DLD1 (cell line): ENCODE results near the gene PCDH17.

ENCODE experiments used
- in situ Hi-C: cut with HindIII; loops from 2 replicates; pipeline ENCODE4 v1.10.0; 2017; ENCODE audit warnings: low sequenced_read_pairs

PCDH17 gene

DNA sequence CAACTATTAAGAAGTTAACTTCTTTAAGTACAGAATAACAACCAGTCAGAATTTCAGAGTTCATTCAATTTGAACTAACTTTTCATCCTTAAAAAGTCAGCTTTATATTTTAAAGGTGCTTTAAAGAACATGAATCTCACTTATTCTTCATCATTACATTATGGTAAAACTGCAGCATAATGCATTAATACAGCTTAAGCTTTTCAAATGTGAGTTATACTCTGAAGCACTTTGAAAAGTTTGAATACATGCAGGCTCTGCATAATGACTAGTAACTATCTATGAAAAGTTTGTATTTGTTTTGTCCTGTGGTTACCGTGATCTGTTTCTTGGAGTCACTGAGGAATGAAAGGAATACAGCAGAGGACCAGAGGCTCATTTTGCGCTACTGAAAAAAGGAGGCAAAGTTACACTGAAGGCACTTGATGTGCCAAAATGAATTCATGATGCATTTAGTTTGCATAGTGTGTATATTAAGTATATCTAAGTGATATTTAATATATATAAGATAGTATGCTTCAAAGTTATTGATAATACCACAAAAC is 4.1 kb downstream of the PCDH17 start:
- in situ Hi-C loops, result no loop called here

DNA sequence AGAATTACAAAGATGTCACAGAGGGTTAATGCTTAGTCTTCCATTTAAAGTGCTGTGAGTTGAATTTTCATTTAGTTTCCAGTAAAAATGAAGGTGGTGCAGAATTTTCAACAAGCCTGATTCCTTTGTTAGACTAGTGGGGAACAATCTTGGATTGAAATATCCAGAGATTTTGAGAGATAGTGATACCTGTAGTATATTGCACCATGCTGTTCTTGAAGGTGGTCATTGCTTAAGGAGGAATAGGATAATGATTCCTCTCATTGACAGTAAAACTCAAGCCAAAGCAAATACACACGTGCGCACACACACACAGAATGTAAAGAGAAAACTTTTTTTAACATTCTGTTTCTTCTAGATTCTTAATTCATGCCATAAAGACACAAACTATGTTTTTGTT is 5.3 kb downstream of the PCDH17 start:
- in situ Hi-C loops, result no loop called here

DNA sequence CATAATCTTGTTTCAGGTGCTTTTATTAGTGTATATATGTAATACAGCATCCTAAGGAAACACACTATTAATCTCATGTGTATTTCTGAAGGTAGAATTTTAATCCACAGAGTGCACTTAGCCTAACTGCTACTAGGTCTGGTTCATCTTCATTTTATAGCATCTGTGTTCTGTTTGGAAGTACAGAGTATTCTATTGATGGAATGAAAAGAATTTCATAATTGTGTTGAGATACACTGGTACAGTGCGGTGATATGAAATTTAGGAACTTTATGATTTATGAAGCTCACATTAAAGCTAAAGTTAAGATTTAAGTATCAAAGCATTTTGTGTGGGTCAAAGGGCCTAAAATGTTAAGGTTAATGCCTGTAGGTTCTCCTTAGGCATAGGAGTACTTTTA is 6.0 kb downstream of the PCDH17 start:
- in situ Hi-C loops, result no loop called here

DNA sequence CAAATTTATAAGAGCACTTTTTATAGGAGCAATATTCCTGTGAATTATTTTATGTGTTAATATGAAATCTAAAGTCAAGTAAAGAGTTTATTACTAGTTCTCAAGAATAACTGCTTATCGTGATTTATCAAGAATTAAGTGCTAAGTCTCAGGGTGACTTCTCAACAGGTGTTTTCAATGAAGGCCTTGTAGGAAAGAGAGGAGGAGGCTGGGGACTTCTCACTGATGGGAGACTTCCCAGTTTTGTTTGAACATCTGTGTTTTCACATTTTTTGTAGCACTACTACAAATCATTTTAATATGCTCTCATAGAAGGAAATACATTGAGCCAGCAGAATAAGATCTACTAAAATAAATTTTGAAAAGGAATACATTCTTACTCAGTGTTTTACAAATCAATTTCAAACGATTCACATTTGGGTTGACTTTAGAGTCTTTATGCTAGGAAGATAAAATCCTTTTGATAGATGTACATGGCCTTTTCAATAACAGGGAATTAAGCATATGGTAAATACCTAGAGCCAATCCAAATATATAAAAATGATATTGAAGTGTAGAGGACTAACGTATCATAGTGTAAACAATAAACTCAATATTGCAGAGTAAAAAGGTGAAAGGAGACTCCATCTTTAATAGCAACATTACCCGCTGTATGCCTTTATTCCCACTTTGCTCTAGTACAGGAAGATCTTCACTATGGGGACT is 6.8 kb downstream of the PCDH17 start:
- in situ Hi-C loops, result no loop called here

DNA sequence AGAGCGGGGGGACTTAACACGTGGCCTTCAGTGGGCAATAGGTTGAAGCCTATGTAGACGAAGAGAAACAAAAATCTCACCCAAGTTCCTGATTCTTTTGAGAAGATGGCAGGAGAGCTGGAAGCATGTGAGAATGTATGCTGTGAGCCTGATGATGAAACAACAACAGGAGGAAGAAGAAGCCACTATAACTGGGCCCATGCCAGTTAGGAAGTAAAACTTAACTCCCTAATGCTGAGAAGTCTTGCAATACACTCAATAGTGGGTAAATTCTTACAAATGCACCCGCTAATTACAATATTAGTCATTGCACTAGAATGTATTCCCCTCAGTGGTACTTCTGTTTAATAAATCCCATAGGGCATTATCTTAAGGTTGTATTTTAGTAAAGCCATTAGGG is 9.1 kb downstream of the PCDH17 start:
- in situ Hi-C loops, result no loop called here

DNA sequence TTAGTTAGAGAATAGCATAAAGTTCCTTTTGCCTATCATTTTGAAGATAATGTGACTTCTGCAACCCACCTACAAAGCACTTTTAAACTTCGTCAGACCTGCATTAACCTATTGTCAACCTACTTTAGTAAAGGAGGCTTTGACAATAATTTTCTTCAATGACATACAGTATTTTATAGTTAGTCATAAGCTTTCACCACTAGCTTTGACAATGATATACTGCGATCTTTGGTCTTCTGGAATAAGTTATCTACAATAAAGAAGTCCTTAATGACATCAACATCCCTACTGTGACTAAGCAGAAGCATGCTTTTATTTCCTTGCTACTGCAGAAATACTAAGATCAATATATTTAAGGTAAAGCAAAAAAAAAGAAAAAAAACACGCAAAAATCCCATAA is 9.5 kb downstream of the PCDH17 start:
- in situ Hi-C loops, result no loop called here

DNA sequence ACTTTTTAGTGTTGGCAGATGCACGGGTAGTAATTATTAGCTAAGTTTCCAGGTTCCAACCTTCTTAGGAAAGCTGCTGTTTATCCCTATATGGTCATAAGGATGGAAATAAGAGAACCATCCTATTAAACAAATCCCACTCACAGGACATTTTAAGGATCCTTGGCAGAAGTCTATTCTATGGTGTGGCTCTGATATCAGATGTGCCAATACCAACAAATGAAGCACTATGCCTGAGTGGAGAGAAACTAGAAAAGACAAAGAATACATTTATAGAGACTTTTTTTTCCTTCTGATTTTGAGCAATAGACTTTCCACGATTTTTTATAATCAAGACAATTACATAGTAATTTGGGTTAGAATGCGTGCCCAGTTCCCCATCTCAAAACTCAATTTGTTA is 12.6 kb downstream of the PCDH17 start:
- in situ Hi-C loops, result no loop called here

DNA sequence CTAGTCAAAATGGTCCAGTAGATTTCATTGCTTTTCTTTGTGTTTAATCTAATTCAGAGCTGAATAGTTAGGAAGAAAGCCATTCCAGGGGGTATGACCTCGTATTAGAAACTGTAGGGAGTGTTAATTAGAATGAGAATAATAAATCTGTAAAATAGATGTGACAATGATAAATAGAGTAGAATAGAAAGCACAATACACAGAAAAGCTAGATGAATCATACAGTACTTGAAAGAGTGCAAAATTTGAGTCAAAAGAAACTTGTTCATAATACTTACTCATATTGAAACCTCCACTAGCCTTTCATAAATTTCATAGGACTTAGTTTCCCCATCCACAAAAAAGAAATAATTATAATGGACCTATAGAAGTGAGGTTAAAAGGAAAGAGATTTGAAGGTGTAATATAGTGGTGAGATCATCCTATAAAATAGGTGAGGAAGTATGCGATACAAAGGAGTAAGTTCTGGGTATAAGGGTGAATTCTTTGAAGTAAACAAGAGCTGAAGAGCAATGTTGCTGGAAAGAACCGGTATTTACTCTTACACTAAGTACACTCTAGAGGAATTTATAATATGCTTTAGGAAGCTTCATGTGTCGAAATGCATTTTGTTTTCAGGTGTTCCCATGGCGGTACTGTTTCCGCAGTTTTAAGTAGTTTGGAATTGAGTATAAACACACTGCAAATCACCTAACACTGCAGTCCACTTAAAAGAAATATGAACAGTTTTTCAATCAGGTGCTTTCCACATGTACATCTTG is 21.9 kb downstream of the PCDH17 start:
- in situ Hi-C loops, result no loop called here

DNA sequence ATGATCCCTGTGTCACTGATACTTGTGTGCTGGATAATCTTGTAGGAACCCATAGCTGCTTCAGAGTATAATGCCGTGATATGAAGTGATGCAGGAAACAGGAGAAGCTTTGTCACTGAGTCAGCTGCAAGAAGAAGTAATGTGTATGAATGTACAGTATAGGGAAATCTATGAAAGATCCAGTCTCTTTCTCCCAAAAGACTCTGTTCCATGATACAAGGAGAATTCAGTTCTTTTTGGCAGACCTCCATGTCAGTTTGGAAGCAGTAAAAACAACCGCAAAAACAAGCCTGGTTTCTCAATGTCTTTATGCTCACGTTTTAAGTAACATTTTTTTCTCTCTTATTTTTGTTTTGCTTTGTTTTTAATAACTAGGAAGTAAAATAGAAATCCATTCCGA is 33.9 kb downstream of the PCDH17 start:
- in situ Hi-C loops, result no loop called here

DNA sequence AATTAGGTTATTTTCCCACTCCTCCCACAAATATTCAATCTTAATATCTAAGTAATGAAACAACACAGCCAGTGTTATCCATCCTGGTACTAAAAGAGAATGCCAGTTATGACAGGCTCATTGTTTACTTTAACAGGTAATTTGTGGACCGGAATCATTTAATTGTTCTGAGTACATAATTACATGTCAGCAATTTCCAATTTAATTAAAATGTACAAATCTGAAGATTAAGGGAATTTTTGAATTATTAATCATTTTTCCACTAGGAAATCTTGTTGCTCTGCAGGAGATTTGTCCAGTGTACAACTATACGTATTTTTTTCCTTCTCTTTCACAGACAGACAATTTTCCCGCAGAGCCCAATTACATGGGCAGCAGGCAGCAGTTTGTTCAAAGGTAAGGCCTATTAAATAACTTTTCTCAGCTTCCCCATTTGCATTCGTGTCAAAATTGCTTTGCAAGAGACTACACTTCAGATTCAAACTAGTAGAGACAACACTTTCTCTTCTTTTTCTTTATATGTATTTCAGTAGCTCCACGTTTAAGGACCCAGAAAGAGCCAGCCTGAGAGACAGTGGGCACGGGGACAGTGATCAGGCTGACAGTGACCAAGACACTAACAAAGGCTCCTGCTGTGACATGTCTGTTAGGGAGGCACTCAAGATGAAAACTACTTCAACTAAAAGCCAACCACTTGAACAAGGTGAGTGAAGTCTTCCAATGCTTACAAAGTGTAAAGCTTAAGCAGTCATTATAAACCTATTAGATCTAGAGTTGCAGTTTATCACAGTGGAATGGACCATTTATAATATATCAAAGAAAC is 34.8 kb downstream of the PCDH17 start:
- in situ Hi-C loops, result no loop called here

DNA sequence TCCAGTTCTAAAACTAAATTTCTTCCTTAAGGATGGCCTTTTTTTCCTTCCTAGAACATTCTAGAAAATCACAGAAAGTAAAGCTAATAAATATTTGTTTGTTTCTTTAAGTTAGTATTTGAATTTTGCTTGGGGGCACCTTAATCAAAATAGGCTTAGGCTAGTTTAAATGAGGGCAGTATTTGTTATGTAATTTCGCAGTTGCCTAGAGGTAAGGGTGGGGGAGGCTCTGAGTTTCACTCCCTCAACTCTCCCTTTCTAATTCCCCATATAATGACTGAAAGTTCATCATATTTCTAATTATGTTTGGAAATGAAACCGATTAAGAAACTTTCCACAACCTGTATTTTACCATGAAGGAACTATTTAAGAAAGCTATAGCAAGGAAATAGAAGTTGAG is 40.6 kb downstream of the PCDH17 start:
- in situ Hi-C loops, result no loop called here

DNA sequence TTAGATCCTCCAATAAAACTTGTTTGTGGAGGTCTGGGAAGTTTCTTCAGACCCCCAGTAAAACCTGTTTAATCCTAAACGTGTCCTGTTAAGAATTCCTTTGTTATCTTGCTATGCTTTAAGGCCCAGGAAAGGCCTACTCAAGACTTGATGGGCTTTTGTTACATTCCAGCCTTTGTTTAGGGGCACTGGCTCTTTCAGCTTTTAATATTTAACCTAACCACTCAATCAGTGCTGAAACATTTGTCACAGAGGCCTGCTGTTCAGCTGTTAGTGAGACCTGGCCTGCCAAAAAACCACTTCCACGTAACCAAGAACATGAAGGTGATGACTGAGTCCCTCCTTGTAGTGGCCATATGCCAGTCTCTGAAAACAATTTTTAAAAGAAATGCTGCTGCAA is 41.7 kb downstream of the PCDH17 start:
- in situ Hi-C loops, result no loop called here

DNA sequence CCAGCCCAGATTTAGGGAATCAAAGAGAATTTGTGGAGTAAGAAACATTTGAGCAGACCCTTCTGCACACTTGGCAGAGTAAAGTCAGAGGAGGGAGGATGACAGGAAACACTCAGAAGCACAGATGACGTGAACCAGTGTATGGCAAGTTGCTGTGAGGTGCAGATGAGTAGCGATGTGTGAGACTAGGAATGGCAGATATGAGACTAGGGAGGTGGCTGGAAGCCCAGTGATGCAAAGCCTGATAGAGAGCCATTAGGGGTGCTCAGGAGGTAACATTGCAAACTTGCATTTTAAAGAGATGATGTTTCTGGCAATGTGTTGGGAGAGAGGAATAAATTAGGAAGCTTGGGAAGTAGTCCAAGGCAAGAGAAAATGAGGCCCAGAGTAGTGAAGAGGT is 44.0 kb downstream of the PCDH17 start:
- in situ Hi-C loops, result no loop called here

DNA sequence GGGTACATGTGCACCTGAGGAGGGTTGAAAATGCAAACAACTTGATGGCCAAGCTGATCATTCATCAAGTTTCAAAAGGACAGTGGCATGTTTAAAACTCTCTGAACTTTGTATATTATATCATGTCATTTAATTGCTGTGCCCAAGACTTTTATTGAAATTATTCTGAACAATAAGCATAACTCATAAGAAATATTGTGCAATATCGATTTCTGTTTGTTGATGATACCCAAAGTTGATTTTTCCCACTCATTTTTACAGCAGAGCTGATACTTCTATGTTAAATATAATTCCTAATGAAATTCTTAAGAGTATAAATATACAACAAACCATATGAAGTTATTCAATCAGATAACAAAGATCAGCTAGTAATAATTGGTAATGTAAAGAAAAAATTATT is 49.1 kb downstream of the PCDH17 start:
- in situ Hi-C loops, result no loop called here

DNA sequence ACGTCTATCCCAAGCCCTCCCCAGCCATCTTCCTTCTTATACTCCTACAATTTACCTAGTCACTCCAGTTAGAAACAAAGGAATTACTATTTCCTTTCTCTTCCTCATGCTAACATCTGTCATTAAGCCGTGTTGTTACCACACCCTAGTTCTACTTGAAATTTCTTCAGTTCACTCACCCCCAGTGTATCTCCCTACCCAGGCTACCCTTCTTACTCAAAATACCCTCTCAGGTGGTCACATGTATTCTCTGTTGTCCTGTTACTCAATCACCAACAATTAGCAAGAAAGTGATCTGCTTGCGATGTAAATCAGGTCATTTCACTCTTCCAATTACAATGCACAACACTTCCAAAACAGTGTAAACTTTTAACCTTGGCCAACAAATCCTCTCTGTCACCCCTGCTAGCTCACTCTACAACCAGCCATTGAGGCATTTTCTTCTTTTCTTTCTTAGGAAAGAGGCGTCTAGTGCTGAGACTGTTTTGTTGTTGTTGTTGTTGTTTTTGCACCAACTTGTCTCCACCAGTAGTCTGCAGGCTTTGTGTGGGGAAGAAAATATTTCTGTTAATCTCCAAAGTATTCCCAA is 50.7 kb downstream of the PCDH17 start:
- in situ Hi-C loops, result no loop called here

DNA sequence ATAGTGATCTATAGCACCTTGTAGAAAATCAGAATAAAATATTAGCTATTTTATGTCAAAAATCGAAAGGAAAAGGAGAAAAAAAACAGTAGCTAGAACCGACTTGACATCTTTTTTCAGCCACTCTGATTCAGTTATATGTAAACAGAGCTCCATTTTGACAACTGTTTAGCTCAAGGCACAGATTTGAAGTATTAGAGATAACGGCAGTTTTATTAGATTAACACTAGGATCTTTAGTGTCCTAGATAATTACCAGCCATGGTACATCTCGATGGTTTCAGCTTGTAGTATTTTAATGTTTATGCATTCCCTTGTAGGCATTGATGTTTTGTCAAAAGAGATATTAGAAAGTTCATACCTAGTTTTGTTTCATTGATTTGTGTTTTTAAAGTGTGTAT is 67.3 kb downstream of the PCDH17 start:
- in situ Hi-C loops, result no loop called here

DNA sequence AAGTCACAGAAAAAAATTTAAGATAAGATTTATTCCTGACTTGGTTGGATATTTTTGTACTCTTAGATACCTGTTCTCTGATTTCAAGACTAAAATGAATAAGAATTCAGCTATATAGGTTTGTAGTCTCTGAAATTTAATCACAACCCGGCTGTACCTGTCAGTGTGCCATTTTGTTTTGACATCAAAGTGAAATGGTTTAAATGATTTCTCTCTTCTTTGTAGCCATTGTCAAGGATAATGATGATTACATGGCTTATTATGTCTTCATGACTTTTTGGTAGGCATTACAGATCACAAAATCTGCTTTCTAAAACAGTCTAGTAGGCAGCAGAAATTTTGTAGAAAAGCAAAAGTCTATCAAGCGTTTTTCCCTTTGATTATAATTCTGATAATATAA is 72.5 kb downstream of the PCDH17 start:
- in situ Hi-C loops, result no loop called here

DNA sequence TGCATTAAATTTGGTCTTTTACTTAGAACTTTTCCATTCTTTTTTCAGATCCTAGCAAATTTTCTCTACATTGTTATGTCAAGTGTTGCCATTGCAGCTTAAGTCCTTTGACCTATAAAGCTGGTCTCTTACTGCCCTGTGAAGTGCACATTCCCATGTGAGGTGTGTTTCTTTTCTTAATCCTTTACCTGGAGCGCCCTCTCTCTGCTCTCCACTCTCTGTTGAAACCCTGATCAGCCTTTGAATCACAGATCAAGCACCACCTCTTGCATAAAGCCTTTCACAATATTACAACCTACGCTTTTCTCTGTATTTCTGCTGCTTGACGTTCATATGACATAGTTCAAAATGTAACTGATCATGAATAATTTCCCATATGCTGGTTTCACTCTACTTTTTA is 84.8 kb downstream of the PCDH17 start:
- in situ Hi-C loops, result no loop called here

DNA sequence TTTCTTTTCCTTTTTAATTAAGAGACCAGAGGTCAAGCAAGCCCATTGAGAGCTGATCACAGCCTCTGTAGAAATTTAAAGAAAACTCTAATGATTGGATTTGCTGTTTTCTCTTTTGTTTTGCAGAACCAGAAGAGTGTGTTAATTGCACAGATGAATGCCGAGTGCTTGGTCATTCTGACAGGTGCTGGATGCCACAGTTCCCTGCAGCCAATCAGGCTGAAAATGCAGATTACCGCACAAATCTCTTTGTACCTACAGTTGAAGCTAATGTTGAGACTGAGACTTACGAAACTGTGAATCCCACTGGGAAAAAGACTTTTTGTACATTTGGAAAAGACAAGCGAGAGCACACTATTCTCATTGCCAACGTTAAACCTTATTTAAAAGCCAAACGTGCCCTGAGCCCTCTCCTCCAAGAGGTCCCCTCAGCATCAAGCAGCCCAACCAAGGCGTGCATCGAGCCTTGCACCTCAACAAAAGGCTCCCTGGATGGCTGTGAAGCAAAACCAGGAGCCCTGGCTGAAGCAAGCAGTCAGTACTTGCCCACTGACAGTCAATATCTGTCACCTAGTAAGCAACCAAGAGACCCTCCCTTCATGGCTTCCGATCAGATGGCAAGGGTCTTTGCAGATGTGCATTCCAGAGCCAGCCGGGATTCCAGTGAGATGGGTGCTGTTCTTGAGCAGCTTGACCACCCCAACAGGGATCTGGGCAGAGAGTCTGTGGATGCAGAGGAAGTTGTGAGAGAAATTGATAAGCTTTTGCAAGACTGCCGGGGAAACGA is 93.1 kb downstream of the PCDH17 start:
- in situ Hi-C loops, result no loop called here

DNA sequence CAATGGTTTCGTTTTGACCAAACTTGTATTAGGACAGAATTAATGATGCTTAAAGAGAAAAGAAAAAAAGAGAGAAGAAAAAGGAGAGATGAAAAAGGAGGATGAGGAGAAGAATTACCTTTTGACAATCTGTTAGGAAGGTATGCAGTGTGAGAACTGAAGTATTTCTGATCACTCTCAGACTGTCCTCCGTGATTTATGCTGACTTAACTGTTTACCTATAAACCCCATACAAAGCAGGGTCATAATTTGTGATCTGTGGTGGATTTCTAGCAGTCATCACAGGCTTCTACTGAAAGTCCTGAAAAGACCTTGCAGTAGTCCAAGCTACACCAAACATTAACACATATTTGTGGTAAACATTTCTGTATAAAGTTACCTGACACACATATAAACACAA is 93.9 kb downstream of the PCDH17 start:
- in situ Hi-C loops, result no loop called here
